Medulla oblongata (tissue), 1 donor: ENCODE results near the gene STARD9.
"Not testable (repeated sequence)": the region's sequence is repeated elsewhere in the genome, so short reads cannot be mapped to it uniquely, and the experiment has no call there.

ENCODE experiments used
- DNase-seq: peaks from one replicate; pipeline ENCODE4 v3.0.0-alpha.2; 2015; ENCODE audit errors: extremely low spot score

Gene STARD9

GRCh38 chr15:42575188-42576039 is at the start of gene STARD9:
Gene STARD9, plus strand, starts transcription at chr15:42575606. Its CDS starts 110 bp downstream, at chr15:42575716.
- DNase-seq = peak; percentile 99

- no peak for DNase-seq
Measured at GRCh38 chr15:42528970-42529369, 46.4 kb upstream of the STARD9 start.

- no peak for DNase-seq
Measured at GRCh38 chr15:42533246-42533645, 42.2 kb upstream of the STARD9 start.

- DNase-seq = no peak
Measured at GRCh38 chr15:42544853-42545629, 30.4 kb upstream of the STARD9 start.

- DNase-seq = no peak
Measured at GRCh38 chr15:42547918-42548248, 27.5 kb upstream of the STARD9 start.

GRCh38 chr15:42548249-42549031 is 27.0 kb upstream of the STARD9 start, which contains the start of the genes HAUS2 and LRRC57:
Gene HAUS2, plus strand, starts transcription at chr15:42548838. Its CDS starts 35 bp downstream, at chr15:42548873.
Gene LRRC57, minus strand, starts transcription at chr15:42548793. Its CDS starts 359 bp downstream, at chr15:42548434.
- DNase-seq = peak; percentile 84

- DNase-seq = no peak
Measured at GRCh38 chr15:42549032-42549491, 26.3 kb upstream of the STARD9 start.

- DNase-seq = no peak
Measured at GRCh38 chr15:42549741-42550392, 25.5 kb upstream of the STARD9 start.

- DNase-seq = no peak
Measured at GRCh38 chr15:42553554-42553953, 21.9 kb upstream of the STARD9 start.

- not testable (repeated sequence) for DNase-seq
Measured at GRCh38 chr15:42556550-42557207, 18.7 kb upstream of the STARD9 start.

- DNase-seq = no peak
Measured at GRCh38 chr15:42558739-42559138, 16.7 kb upstream of the STARD9 start.

GRCh38 chr15:42576040-42576594 is 711 bp downstream of the STARD9 start:
- DNase-seq = no peak

GRCh38 chr15:42576776-42577175 is 1.4 kb downstream of the STARD9 start:
- no peak for DNase-seq

GRCh38 chr15:42577514-42578031 is 2.2 kb downstream of the STARD9 start:
- peak; percentile 19 for DNase-seq

GRCh38 chr15:42578984-42579537 is 3.7 kb downstream of the STARD9 start:
- no peak for DNase-seq

- DNase-seq = peak; percentile 93
Measured at GRCh38 chr15:42581272-42581730, 5.9 kb downstream of the STARD9 start.

- DNase-seq = no peak
Measured at GRCh38 chr15:42582569-42583375, 7.4 kb downstream of the STARD9 start.

GRCh38 chr15:42584031-42584765 is 8.8 kb downstream of the STARD9 start:
- peak; percentile 77 for DNase-seq
